ENCODE measurements around the gene AMZ1. TPM values are rescaled to one million over a fixed set of nuclear protein-coding genes. Genes with fewer than 3 reads are reported as not detected.

The AMZ1 gene
- total and polyA plus RNA-seq, 10 of the 15 experiments (the other 5 are each of a cell fraction or from before 2014, with no cell fraction given), result 0.02 to 2.0 (median 0.69) TPM

- Histone ChIP-seq H3K4me1 (ENCODE audit: control insufficient read depth, insufficient read depth, low read length) (peaks cover 8% of the 10 kb centered on the region), H4K20me1 (ENCODE audit: control insufficient read depth, insufficient read depth) (no peaks in the 10 kb centered on the region), H3K9me3 (replicated peaks; ENCODE audit: control insufficient read depth, insufficient read depth, low read length) (no peaks in the 10 kb centered on the region), H3K27me3 (replicated peaks in 1 of 2; ENCODE audit: control insufficient read depth in 2 of 2, insufficient read depth in 2 of 2, low read length in 1 of 2) (no peaks in the 10 kb centered on the region), H3K36me3 (ENCODE audit: control insufficient read depth in 2 of 2, insufficient read depth in 2 of 2, low read length in 1 of 2) (peaks cover 0 to 11% of the 10 kb centered on the region in 2 experiments; a peak in 2 of 4 replicates), H3K4me3 (no peak overlapping the region), H3K27ac (ENCODE audit: control insufficient read depth, insufficient read depth) (no peak overlapping the region), H3K79me2 (ENCODE audit: control insufficient read depth, insufficient read depth, low read length) (no peaks in the 10 kb centered on the region), H2AFZ (ENCODE audit: control insufficient read depth, low read depth, low read length) (no peak overlapping the region), H3K4me2 (ENCODE audit: control insufficient read depth, insufficient read depth) (no peak overlapping the region), H3K9ac (ENCODE audit: control insufficient read depth, insufficient read depth, low read length) (no peak overlapping the region)
- ChIA-PET SMC1A (ENCODE audit: uncharacterized antibody, unreplicated experiment) (no interaction called here), RAD21 (ENCODE audit: unreplicated experiment) (interaction anchor here (0.9 kb wide), 1 partner anchor 61 kb away, joined by 3 read pairs; no protein-coding TSS in a partner anchor), CTCF (no interaction called here), POLR2A (no interaction called here)
- in situ Hi-C loops (cut with MboI), result no loop called here
- FAIRE-seq, result no peak
- BruUV-seq (replicated peaks), result no TSS peak
- intact Hi-C loops (cut with micrococcal nuclease; ENCODE audit: unreplicated experiment), result no loop called here
- no peak for ATAC-seq
- TF ChIP-seq MEF2B (IDR thresholded peaks at IDR 0.05; ENCODE audit: partially characterized antibody, poor library complexity, severe bottlenecking) (no peak), NKRF (conservative IDR thresholded peaks at IDR 0.05) (no peak), RAD21 (IDR thresholded peaks at IDR 0.05; ENCODE audit: insufficient read depth, low read depth, low read length) (no peak), SMAD5 (IDR thresholded peaks at IDR 0.05; ENCODE audit: low read depth) (no peak), REST (IDR thresholded peaks at IDR 0.05; ENCODE audit: low read depth, low read length) (no peak), JUNB (IDR thresholded peaks at IDR 0.05) (no peak), ZNF622 (IDR thresholded peaks at IDR 0.05) (no peak)
- TF ChIP-seq, protein P1, sequence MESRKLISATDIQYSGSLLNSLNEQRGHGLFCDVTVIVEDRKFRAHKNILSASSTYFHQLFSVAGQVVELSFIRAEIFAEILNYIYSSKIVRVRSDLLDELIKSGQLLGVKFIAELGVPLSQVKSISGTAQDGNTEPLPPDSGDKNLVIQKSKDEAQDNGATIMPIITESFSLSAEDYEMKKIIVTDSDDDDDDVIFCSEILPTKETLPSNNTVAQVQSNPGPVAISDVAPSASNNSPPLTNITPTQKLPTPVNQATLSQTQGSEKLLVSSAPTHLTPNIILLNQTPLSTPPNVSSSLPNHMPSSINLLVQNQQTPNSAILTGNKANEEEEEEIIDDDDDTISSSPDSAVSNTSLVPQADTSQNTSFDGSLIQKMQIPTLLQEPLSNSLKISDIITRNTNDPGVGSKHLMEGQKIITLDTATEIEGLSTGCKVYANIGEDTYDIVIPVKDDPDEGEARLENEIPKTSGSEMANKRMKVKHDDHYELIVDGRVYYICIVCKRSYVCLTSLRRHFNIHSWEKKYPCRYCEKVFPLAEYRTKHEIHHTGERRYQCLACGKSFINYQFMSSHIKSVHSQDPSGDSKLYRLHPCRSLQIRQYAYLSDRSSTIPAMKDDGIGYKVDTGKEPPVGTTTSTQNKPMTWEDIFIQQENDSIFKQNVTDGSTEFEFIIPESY (IDR thresholded peaks at IDR 0.05), result no peak
- WGBS (ENCODE audit: insufficient coverage, insufficient replicate concordance, low lambda C conversion rate, missing lambda C conversion rate), result over 99% methylated on average over 9 of the region's 9 CpGs
- DNase-seq (ENCODE audit: low read depth, low spot score), result no peak
These were observed 44.4 kb downstream of the AMZ1 start for GRCh38 chr7:2732388-2732787.

All from GM12878 (cell line).